ENCODE results near the gene PLA2G1B. TPM values are rescaled to one million over a fixed set of nuclear protein-coding genes. Genes with fewer than 3 reads are reported as not detected.

The PLA2G1B gene
- total and polyA plus RNA-seq, 2 of the 13 experiments (the other 11 are each of a cell fraction or from before 2014, with no cell fraction given): 0.33 to 1.4 TPM

DNA sequence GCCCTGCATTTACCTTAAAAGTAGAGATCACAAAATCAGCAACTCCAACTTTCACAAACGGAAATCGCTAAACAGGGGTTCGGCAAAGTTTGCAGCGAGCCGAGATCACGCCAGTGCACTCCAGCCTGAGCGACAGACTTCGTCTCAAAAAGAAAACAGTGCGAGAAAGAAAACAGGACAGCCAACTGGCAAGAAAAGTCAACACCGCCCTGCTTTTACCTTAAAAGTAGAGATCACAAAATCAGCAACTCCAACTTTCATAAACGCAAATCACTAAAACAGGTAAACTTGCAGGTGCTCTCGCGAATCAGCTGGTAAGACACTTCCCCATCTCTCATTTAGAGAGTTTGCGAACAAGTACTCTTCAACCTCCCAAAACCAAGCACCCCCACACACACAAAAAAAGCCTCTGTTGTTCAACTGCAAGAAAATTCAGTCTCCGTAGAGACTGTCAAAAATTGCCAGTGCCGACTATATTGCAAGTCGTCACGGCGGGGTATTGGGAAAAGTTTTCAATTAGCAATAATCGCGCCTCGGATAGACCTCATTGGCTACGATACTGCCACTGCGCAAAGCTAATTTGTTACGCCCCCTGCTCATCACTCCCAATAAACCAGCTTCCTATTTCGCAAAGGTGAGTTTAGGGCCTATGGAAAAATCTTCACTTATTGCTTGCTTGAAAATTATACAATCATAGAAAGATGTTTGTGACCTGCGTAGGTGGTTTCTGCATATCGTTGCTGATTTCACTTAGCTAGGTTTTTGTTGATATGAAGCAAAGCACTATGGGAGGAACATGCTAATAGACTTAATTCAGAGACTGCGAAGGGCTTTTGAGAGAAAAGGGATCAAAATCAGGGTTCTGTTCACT is 34.7 kb downstream of the PLA2G1B start, which contains the start of gene RNU4-1 (continued):
- no peak for TF ChIP-seq ZBTB8A (CRISPR knock-in tag; IDR thresholded peaks at IDR 0.05; ENCODE audit: borderline replicate concordance, low read depth)
- TF ChIP-seq AHR (CRISPR knock-in tag; IDR thresholded peaks at IDR 0.05): no peak
- TF ChIP-seq NRL (CRISPR knock-in tag; IDR thresholded peaks at IDR 0.05; ENCODE audit: borderline replicate concordance): no peak
- TF ChIP-seq HIVEP1 (CRISPR knock-in tag; IDR thresholded peaks at IDR 0.05): no peak
- no peak; the same call in 1 of the 2 replicates for TF ChIP-seq ZNF749 (CRISPR knock-in tag; IDR thresholded peaks at IDR 0.05; ENCODE audit: borderline replicate concordance)
- peak; percentile 23; the same call in 1 of the 2 replicates for TF ChIP-seq FOXC1 (CRISPR knock-in tag; IDR thresholded peaks at IDR 0.05; ENCODE audit: borderline replicate concordance)
- peak; percentile 81 for TF ChIP-seq KLF9 (CRISPR knock-in tag; IDR thresholded peaks at IDR 0.05; ENCODE audit: low read depth)
- no peak for TF ChIP-seq ZNF563 (CRISPR knock-in tag; IDR thresholded peaks at IDR 0.05)
- no peak for TF ChIP-seq TCF7L2 (IDR thresholded peaks at IDR 0.05; ENCODE audit: low read depth, low read length)
- TF ChIP-seq, protein P1, sequence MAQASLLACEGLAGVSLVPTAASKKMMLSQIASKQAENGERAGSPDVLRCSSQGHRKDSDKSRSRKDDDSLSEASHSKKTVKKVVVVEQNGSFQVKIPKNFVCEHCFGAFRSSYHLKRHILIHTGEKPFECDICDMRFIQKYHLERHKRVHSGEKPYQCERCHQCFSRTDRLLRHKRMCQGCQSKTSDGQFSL (CRISPR knock-in tag; IDR thresholded peaks at IDR 0.05): peak; percentile 83
- no peak for TF ChIP-seq HDAC6 (IDR thresholded peaks at IDR 0.05; ENCODE audit: low read depth, low read length)
- TF ChIP-seq NCOA5 (CRISPR knock-in tag; IDR thresholded peaks at IDR 0.05): no peak; the same call in 1 of the 2 replicates
- TF ChIP-seq ZNF569 (CRISPR knock-in tag; IDR thresholded peaks at IDR 0.05; ENCODE audit: borderline replicate concordance): no peak
- 0 out of 2 replicates have a peak, but pooled peaks have one; percentile 46 for TF ChIP-seq ZNF7 (CRISPR knock-in tag; IDR thresholded peaks at IDR 0.05)
- TF ChIP-seq, protein P2, sequence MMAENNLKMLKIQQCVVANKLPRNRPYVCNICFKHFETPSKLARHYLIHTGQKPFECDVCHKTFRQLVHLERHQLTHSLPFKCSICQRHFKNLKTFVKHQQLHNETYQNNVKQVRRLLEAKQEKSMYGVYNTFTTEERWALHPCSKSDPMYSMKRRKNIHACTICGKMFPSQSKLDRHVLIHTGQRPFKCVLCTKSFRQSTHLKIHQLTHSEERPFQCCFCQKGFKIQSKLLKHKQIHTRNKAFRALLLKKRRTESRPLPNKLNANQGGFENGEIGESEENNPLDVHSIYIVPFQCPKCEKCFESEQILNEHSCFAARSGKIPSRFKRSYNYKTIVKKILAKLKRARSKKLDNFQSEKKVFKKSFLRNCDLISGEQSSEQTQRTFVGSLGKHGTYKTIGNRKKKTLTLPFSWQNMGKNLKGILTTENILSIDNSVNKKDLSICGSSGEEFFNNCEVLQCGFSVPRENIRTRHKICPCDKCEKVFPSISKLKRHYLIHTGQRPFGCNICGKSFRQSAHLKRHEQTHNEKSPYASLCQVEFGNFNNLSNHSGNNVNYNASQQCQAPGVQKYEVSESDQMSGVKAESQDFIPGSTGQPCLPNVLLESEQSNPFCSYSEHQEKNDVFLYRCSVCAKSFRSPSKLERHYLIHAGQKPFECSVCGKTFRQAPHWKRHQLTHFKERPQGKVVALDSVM (CRISPR knock-in tag; IDR thresholded peaks at IDR 0.05): no peak
- no peak for TF ChIP-seq ZSCAN22 (CRISPR knock-in tag; IDR thresholded peaks at IDR 0.05)
- TF ChIP-seq ZNF83 (CRISPR knock-in tag; IDR thresholded peaks at IDR 0.05; ENCODE audit: borderline replicate concordance): no peak
- no peak for TF ChIP-seq ZNF34 (CRISPR knock-in tag; IDR thresholded peaks at IDR 0.05; ENCODE audit: borderline replicate concordance)
- TF ChIP-seq KLF11 (CRISPR knock-in tag; IDR thresholded peaks at IDR 0.05): peak; percentile 69; the same call in 1 of the 2 replicates
- TF ChIP-seq, protein P3, sequence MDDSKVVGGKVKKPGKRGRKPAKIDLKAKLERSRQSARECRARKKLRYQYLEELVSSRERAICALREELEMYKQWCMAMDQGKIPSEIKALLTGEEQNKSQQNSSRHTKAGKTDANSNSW (CRISPR knock-in tag; IDR thresholded peaks at IDR 0.05; ENCODE audit: borderline replicate concordance): no peak
- TF ChIP-seq MTF1 (CRISPR knock-in tag; IDR thresholded peaks at IDR 0.05): peak; percentile 84; the same call in 1 of the 2 replicates
- no peak for TF ChIP-seq ZNF101 (CRISPR knock-in tag; IDR thresholded peaks at IDR 0.05; ENCODE audit: borderline replicate concordance, low read depth)
- TF ChIP-seq, protein P4, sequence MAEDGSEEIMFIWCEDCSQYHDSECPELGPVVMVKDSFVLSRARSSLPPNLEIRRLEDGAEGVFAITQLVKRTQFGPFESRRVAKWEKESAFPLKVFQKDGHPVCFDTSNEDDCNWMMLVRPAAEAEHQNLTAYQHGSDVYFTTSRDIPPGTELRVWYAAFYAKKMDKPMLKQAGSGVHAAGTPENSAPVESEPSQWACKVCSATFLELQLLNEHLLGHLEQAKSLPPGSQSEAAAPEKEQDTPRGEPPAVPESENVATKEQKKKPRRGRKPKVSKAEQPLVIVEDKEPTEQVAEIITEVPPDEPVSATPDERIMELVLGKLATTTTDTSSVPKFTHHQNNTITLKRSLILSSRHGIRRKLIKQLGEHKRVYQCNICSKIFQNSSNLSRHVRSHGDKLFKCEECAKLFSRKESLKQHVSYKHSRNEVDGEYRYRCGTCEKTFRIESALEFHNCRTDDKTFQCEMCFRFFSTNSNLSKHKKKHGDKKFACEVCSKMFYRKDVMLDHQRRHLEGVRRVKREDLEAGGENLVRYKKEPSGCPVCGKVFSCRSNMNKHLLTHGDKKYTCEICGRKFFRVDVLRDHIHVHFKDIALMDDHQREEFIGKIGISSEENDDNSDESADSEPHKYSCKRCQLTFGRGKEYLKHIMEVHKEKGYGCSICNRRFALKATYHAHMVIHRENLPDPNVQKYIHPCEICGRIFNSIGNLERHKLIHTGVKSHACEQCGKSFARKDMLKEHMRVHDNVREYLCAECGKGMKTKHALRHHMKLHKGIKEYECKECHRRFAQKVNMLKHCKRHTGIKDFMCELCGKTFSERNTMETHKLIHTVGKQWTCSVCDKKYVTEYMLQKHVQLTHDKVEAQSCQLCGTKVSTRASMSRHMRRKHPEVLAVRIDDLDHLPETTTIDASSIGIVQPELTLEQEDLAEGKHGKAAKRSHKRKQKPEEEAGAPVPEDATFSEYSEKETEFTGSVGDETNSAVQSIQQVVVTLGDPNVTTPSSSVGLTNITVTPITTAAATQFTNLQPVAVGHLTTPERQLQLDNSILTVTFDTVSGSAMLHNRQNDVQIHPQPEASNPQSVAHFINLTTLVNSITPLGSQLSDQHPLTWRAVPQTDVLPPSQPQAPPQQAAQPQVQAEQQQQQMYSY (CRISPR knock-in tag; IDR thresholded peaks at IDR 0.05): peak; percentile 65; the same call in 1 of the 2 replicates
- no peak for TF ChIP-seq ZNF337 (CRISPR knock-in tag; IDR thresholded peaks at IDR 0.05; ENCODE audit: borderline replicate concordance, low read depth)
